HepG2 (cell line): ENCODE results near the gene PIAS1. TPM values are rescaled to one million over a fixed set of nuclear protein-coding genes. Genes with fewer than 3 reads are reported as not detected.

Experiments used
- AHDC1 ChIP-seq: sonication (generic); formaldehyde crosslinking; IDR thresholded peaks from 2 replicates; pipeline ENCODE4 v1.5.1; 2020; ENCODE audit warnings: mild to moderate bottlenecking, missing genetic modification reagents, borderline replicate concordance
- CEBPB ChIP-seq: IDR thresholded peaks from 2 replicates; pipeline ENCODE4 v1.6.1; 2011; ENCODE audit warnings: low read depth, low read length, improper control_type of control experiment, borderline replicate concordance
- CREB1 ChIP-seq, 2 experiments: fragments of 450-650 bp in 1 of 2; IDR thresholded peaks; 2 replicates each; pipeline ENCODE4 v1.6.1; 2016 to 2017; ENCODE audit warnings: control low read depth in 1 of 2, mild to moderate bottlenecking in 1 of 2, missing compliant biosample characterization in 1 of 2, missing genetic modification characterization in 1 of 2
- FIP1L1 ChIP-seq: fragments of 200-400 bp; formaldehyde crosslinking; IDR thresholded peaks from 2 replicates; pipeline ENCODE4 v1.6.1; 2018; ENCODE audit warnings: low read depth, mild to moderate bottlenecking, low read length, moderate library complexity, borderline replicate concordance; ENCODE audit not compliant: insufficient read depth
- KLF16 ChIP-seq, 2 experiments: sonication (generic) in 1 of 2; formaldehyde crosslinking in 1 of 2; IDR thresholded peaks; 2 replicates each; pipeline versions ENCODE4 v1.6.1 to v1.8.0; 2016 to 2023; ENCODE audit warnings: missing genetic modification reagents in 2 of 2, missing compliant biosample characterization in 1 of 2
- RFX1 ChIP-seq: fragments of 450-650 bp; IDR thresholded peaks from 2 replicates; pipeline ENCODE4 v1.6.1; 2017
- RXRA ChIP-seq: sonication (generic); formaldehyde crosslinking; IDR thresholded peaks from 2 replicates; pipeline ENCODE4 v1.5.1; 2020; ENCODE audit warnings: missing genetic modification reagents
- SP2 ChIP-seq: sonication (generic); formaldehyde crosslinking; IDR thresholded peaks from 2 replicates; pipeline ENCODE4 v1.5.1; 2020; ENCODE audit warnings: mild to moderate bottlenecking, missing genetic modification reagents
- TAF15 ChIP-seq: fragments of 200-400 bp; formaldehyde crosslinking; IDR thresholded peaks from one replicate; pipeline ENCODE4 v1.6.1; 2018; ENCODE audit warnings: mild to moderate bottlenecking, low read depth, low read length; ENCODE audit not compliant: poor library complexity, severe bottlenecking
- ZNF282 ChIP-seq: fragments of 450-650 bp; IDR thresholded peaks from 2 replicates; pipeline ENCODE4 v1.6.1; 2018; ENCODE audit not compliant: partially characterized antibody
- ZNF292 ChIP-seq: sonication (generic); formaldehyde crosslinking; IDR thresholded peaks from 2 replicates; pipeline ENCODE4 v1.8.1; 2022; ENCODE audit warnings: mild to moderate bottlenecking, low read depth, missing genetic modification reagents, borderline replicate concordance
- polyA plus RNA-seq, 8 experiments: library from polyadenylated mRNA; depleted of rRNA in 3 of 8; stranded (reverse) in 7 of 8; unstranded in 1 of 8; fragments of >200 nt; fragmentation: Illumina TruSeq in 4 of 8; extraction: Trizol in 4 of 8; gene quantifications; 2 replicates each; pipeline versions ENCODE4 v1.2.1 to v1.2.3, GENCODE V29; 2011 to 2016; ENCODE audit warnings: low read depth in 4 of 8, missing spikeins in 1 of 8, mixed read lengths in 1 of 8; ENCODE audit not compliant: insufficient read depth in 1 of 8
- total RNA-seq, 5 experiments: library from RNA; depleted of rRNA; stranded (reverse); fragments of >200 nt; fragmentation: Illumina TruSeq; extraction: Trizol; gene quantifications; 2 replicates each; pipeline ENCODE4 v1.2.3, GENCODE V29; 2016; ENCODE audit warnings: low read depth in 1 of 5
- TF ChIP-seq, protein P1 (sequence below): sonication (generic); formaldehyde crosslinking; IDR thresholded peaks from 2 replicates; pipeline ENCODE4 v1.5.1; 2020; ENCODE audit warnings: mild to moderate bottlenecking, missing genetic modification reagents, moderate library complexity
- TF ChIP-seq, protein P2 (sequence below), 2 experiments: sonication (generic) in 1 of 2; formaldehyde crosslinking in 1 of 2; IDR thresholded peaks; 2 replicates each; pipeline versions ENCODE4 v1.5.1 to v1.6.1; 2011 to 2020; ENCODE audit warnings: borderline replicate concordance in 1 of 2, low read depth in 1 of 2, low read length in 1 of 2, mild to moderate bottlenecking in 1 of 2, missing genetic modification reagents in 1 of 2, moderate library complexity in 1 of 2
- TF ChIP-seq, protein P3 (sequence below): sonication (generic); formaldehyde crosslinking; conservative IDR thresholded peaks from 2 replicates; pipeline ENCODE4 v1.4.0; 2020; ENCODE audit warnings: missing genetic modification reagents

Gene PIAS1
- total and polyA plus RNA-seq, 2 of the 13 experiments (the other 11 are each of a cell fraction or from before 2014, with no cell fraction given): 20.7 to 33.7 TPM

GRCh38 chr15:68204776-68205557, 150.9 kb downstream of the PIAS1 start, which contains the start of gene CALML4 (continued):
- TF ChIP-seq, protein P1, sequence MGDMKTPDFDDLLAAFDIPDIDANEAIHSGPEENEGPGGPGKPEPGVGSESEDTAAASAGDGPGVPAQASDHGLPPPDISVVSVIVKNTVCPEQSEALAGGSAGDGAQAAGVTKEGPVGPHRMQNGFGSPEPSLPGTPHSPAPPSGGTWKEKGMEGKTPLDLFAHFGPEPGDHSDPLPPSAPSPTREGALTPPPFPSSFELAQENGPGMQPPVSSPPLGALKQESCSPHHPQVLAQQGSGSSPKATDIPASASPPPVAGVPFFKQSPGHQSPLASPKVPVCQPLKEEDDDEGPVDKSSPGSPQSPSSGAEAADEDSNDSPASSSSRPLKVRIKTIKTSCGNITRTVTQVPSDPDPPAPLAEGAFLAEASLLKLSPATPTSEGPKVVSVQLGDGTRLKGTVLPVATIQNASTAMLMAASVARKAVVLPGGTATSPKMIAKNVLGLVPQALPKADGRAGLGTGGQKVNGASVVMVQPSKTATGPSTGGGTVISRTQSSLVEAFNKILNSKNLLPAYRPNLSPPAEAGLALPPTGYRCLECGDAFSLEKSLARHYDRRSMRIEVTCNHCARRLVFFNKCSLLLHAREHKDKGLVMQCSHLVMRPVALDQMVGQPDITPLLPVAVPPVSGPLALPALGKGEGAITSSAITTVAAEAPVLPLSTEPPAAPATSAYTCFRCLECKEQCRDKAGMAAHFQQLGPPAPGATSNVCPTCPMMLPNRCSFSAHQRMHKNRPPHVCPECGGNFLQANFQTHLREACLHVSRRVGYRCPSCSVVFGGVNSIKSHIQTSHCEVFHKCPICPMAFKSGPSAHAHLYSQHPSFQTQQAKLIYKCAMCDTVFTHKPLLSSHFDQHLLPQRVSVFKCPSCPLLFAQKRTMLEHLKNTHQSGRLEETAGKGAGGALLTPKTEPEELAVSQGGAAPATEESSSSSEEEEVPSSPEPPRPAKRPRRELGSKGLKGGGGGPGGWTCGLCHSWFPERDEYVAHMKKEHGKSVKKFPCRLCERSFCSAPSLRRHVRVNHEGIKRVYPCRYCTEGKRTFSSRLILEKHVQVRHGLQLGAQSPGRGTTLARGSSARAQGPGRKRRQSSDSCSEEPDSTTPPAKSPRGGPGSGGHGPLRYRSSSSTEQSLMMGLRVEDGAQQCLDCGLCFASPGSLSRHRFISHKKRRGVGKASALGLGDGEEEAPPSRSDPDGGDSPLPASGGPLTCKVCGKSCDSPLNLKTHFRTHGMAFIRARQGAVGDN: peak; percentile 81
- no peak for TF ChIP-seq AHDC1 (CRISPR knock-in tag)
- TF ChIP-seq KLF16 (CRISPR knock-in tag; IDR thresholded peaks at IDR 0.05): no peak
- TF ChIP-seq, protein P2, sequence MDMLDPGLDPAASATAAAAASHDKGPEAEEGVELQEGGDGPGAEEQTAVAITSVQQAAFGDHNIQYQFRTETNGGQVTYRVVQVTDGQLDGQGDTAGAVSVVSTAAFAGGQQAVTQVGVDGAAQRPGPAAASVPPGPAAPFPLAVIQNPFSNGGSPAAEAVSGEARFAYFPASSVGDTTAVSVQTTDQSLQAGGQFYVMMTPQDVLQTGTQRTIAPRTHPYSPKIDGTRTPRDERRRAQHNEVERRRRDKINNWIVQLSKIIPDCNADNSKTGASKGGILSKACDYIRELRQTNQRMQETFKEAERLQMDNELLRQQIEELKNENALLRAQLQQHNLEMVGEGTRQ (IDR thresholded peaks at IDR 0.05; ENCODE audit: low read depth, low read length): no peak
- TF ChIP-seq, protein P2 (CRISPR knock-in tag; IDR thresholded peaks at IDR 0.05; ENCODE audit: borderline replicate concordance): no peak
- no peak for TF ChIP-seq ZNF282
- no peak for TF ChIP-seq TAF15
- TF ChIP-seq, protein P3, sequence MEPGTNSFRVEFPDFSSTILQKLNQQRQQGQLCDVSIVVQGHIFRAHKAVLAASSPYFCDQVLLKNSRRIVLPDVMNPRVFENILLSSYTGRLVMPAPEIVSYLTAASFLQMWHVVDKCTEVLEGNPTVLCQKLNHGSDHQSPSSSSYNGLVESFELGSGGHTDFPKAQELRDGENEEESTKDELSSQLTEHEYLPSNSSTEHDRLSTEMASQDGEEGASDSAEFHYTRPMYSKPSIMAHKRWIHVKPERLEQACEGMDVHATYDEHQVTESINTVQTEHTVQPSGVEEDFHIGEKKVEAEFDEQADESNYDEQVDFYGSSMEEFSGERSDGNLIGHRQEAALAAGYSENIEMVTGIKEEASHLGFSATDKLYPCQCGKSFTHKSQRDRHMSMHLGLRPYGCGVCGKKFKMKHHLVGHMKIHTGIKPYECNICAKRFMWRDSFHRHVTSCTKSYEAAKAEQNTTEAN (CRISPR knock-in tag): no peak
- no peak for TF ChIP-seq CREB1 (IDR thresholded peaks at IDR 0.05)
- no peak for TF ChIP-seq CREB1 (CRISPR knock-in tag; IDR thresholded peaks at IDR 0.05)
- TF ChIP-seq FIP1L1: no peak
- no peak for TF ChIP-seq ZNF292
- TF ChIP-seq CEBPB: no peak
- TF ChIP-seq RXRA: 0 out of 2 replicates have a peak, but pooled peaks have one; percentile 15
- TF ChIP-seq RFX1: peak; percentile 81
- no peak for TF ChIP-seq SP2 (CRISPR knock-in tag)
